Measurements from ENCODE around the gene AS3MT.
"Not testable (repeated sequence)": the region's sequence is repeated elsewhere in the genome, so short reads cannot be mapped to it uniquely, and the experiment has no call there.

The AS3MT gene

GRCh38 chr10:102926842-102927241 is 57.6 kb downstream of the AS3MT start:
- H3K27me3 ChIP-seq (replicated peaks; ENCODE audit: control insufficient read depth, insufficient read depth, low read length), result no peaks in the 10 kb centered on the region
- H3K9me3 ChIP-seq (ENCODE audit: control insufficient read depth, low read length), result no peaks in the 10 kb centered on the region
- peaks cover 4% of the 10 kb centered on the region for H3K4me1 ChIP-seq (ENCODE audit: control insufficient read depth, insufficient read depth, low read length)
- no peak for DNase-seq (ENCODE audit: low read depth)
- no peak overlapping the region for H3K9ac ChIP-seq (ENCODE audit: low read length)
- no peak overlapping the region for H3K4me3 ChIP-seq (ENCODE audit: low read length)
- H3K36me3 ChIP-seq (ENCODE audit: control insufficient read depth, insufficient read depth, low read length, severe bottlenecking), result no peaks in the 10 kb centered on the region

GRCh38 chr10:102927311-102928010 is 58.2 kb downstream of the AS3MT start:
- Histone ChIP-seq H3K4me3 (ENCODE audit: low read length) (no peak overlapping the region), H3K4me1 (ENCODE audit: control insufficient read depth, insufficient read depth, low read length) (peaks cover 4% of the 10 kb centered on the region), H3K9me3 (ENCODE audit: control insufficient read depth, low read length) (no peaks in the 10 kb centered on the region), H3K27me3 (replicated peaks; ENCODE audit: control insufficient read depth, insufficient read depth, low read length) (no peaks in the 10 kb centered on the region), H3K36me3 (ENCODE audit: control insufficient read depth, insufficient read depth, low read length, severe bottlenecking) (no peaks in the 10 kb centered on the region), H3K9ac (ENCODE audit: low read length) (no peak overlapping the region)
- DNase-seq (ENCODE audit: low read depth), result no peak

DNA sequence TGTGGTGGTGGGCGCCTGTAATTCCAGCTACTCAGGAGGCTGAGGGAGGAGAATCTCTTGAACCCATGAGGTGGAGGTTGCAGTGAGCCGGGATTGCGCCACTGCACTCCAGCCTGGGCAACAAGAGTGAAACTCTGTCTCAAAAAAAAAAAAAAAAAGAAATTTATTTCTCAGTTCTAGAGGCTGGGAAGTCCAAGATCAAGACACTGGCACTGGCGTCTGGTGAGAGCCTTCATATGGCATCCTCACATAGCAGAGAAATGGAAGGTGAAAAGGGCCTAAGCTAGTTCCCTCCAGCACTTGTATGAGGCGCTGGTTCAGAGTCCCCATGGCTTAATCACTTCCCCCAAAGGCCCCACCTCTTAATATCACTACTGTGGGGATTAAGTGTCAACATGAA is 59.2 kb downstream of the AS3MT start:
- H3K9me3 ChIP-seq (ENCODE audit: control insufficient read depth, low read length); H3K4me1 ChIP-seq (ENCODE audit: control insufficient read depth, insufficient read depth, low read length); H3K9ac ChIP-seq (ENCODE audit: low read length); DNase-seq (ENCODE audit: low read depth); H3K4me3 ChIP-seq (ENCODE audit: low read length); H3K27me3 ChIP-seq (replicated peaks; ENCODE audit: control insufficient read depth, insufficient read depth, low read length); H3K36me3 ChIP-seq (ENCODE audit: control insufficient read depth, insufficient read depth, low read length, severe bottlenecking): not testable (repeated sequence)

DNA sequence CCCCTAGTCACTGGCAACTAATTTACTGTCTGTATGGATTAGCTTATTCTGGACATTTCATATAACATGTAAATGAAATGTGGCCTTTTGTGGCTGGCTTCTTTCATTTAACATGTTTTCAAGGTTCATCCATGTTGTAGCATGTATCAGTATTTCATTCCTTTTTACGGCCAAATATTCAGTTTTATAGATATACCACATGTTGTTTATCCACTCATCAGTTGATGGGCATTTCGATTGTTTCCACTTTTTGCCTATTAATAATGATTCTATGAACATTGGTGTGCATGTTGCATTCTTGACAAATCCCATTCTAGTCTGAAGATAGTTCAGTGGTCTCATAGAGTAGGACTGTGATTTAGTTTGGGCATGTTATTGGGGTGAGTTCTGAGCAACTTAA is 61.5 kb downstream of the AS3MT start:
- DNase-seq (ENCODE audit: low read depth), result no peak
- no peaks in the 10 kb centered on the region for H3K36me3 ChIP-seq (ENCODE audit: control insufficient read depth, insufficient read depth, low read length, severe bottlenecking)
- no peak overlapping the region for H3K9ac ChIP-seq (ENCODE audit: low read length)
- H3K9me3 ChIP-seq (ENCODE audit: control insufficient read depth, low read length), result no peaks in the 10 kb centered on the region
- no peak overlapping the region for H3K4me3 ChIP-seq (ENCODE audit: low read length)
- H3K27me3 ChIP-seq (replicated peaks; ENCODE audit: control insufficient read depth, insufficient read depth, low read length), result no peaks in the 10 kb centered on the region
- H3K4me1 ChIP-seq (ENCODE audit: control insufficient read depth, insufficient read depth, low read length), result no peaks in the 10 kb centered on the region

DNA sequence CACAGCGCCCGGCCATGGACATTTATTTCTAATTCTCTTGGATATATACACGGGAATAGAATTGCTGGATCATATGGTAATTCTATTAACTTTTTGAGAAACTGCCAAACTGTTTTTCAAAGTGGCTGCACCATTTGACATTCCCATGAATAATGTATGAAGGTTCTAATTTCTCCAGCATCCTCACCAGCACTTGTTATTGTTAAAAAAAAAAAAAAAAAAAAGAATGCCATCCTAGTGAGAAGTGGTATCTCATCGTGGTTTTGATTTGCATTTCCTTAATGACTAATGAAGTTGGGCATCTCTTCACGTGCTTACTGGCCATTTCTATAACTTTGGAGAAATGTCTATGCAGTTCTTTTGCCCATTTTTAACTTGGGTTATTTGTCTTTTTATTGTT is 62.4 kb downstream of the AS3MT start:
- Histone ChIP-seq H3K4me1 (ENCODE audit: control insufficient read depth, insufficient read depth, low read length) (no peaks in the 10 kb centered on the region), H3K27me3 (replicated peaks; ENCODE audit: control insufficient read depth, insufficient read depth, low read length) (no peaks in the 10 kb centered on the region), H3K36me3 (ENCODE audit: control insufficient read depth, insufficient read depth, low read length, severe bottlenecking) (no peaks in the 10 kb centered on the region), H3K4me3 (ENCODE audit: low read length) (no peak overlapping the region), H3K9me3 (ENCODE audit: control insufficient read depth, low read length) (no peaks in the 10 kb centered on the region), H3K9ac (ENCODE audit: low read length) (no peak overlapping the region)
- no peak for DNase-seq (ENCODE audit: low read depth)

GRCh38 chr10:102935505-102935904 is 66.2 kb downstream of the AS3MT start:
- no peak for DNase-seq (ENCODE audit: low read depth)
- H3K9ac ChIP-seq (ENCODE audit: low read length), result no peak overlapping the region
- no peaks in the 10 kb centered on the region for H3K27me3 ChIP-seq (replicated peaks; ENCODE audit: control insufficient read depth, insufficient read depth, low read length)
- no peaks in the 10 kb centered on the region for H3K36me3 ChIP-seq (ENCODE audit: control insufficient read depth, insufficient read depth, low read length, severe bottlenecking)
- no peak overlapping the region for H3K4me3 ChIP-seq (ENCODE audit: low read length)
- H3K9me3 ChIP-seq (ENCODE audit: control insufficient read depth, low read length), result no peaks in the 10 kb centered on the region
- H3K4me1 ChIP-seq (ENCODE audit: control insufficient read depth, insufficient read depth, low read length), result no peaks in the 10 kb centered on the region

DNA sequence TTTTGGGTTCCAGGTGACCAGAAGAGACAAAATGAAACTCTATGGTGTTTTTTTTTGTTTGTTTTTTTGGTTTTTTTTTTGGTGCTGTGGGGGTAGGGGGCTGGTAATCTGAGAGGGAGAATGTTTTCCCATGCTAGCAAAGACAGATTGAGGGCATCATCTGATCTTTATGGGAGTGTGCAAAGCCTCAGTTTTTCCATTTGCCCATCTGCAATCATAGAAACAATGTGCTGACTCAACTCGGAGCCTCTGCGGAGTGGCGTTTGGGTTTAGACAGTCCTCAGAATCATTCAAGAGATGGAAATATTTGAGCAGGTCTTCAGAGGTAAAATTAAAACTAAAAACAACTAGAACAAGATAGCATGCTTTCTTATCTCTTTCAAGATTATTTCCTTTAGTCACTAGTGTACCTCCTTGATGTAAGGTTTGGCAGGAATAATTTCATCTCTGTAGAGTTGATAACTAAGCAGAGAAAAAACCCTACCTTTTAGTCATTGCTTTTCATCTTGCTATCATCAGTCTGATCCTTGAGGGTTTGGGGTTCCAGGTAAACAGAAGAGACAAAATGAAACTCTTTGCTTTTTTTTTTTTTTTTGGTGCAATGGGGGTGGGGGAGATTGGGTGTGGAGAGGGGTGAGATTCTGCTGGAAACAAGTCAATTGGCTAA is 66.8 kb downstream of the AS3MT start:
- Histone ChIP-seq H3K9me3 (ENCODE audit: control insufficient read depth, low read length) (no peaks in the 10 kb centered on the region), H3K4me3 (ENCODE audit: low read length) (no peak overlapping the region), H3K36me3 (ENCODE audit: control insufficient read depth, insufficient read depth, low read length, severe bottlenecking) (no peaks in the 10 kb centered on the region), H3K27me3 (replicated peaks; ENCODE audit: control insufficient read depth, insufficient read depth, low read length) (no peaks in the 10 kb centered on the region), H3K9ac (ENCODE audit: low read length) (no peak overlapping the region), H3K4me1 (ENCODE audit: control insufficient read depth, insufficient read depth, low read length) (no peaks in the 10 kb centered on the region)
- no peak for DNase-seq (ENCODE audit: low read depth)

GRCh38 chr10:102941401-102941800 is 72.1 kb downstream of the AS3MT start:
- no peak for DNase-seq (ENCODE audit: low read depth)
- H3K4me3 ChIP-seq (ENCODE audit: low read length), result no peak overlapping the region
- H3K9ac ChIP-seq (ENCODE audit: low read length), result no peak overlapping the region
- H3K9me3 ChIP-seq (ENCODE audit: control insufficient read depth, low read length), result no peaks in the 10 kb centered on the region
- no peaks in the 10 kb centered on the region for H3K27me3 ChIP-seq (replicated peaks; ENCODE audit: control insufficient read depth, insufficient read depth, low read length)
- no peaks in the 10 kb centered on the region for H3K36me3 ChIP-seq (ENCODE audit: control insufficient read depth, insufficient read depth, low read length, severe bottlenecking)
- no peaks in the 10 kb centered on the region for H3K4me1 ChIP-seq (ENCODE audit: control insufficient read depth, insufficient read depth, low read length)

GRCh38 chr10:102945449-102945848 is 76.2 kb downstream of the AS3MT start:
- H3K27me3 ChIP-seq (replicated peaks; ENCODE audit: control insufficient read depth, insufficient read depth, low read length), result no peaks in the 10 kb centered on the region
- H3K36me3 ChIP-seq (ENCODE audit: control insufficient read depth, insufficient read depth, low read length, severe bottlenecking), result no peaks in the 10 kb centered on the region
- no peak for DNase-seq (ENCODE audit: low read depth)
- H3K4me1 ChIP-seq (ENCODE audit: control insufficient read depth, insufficient read depth, low read length), result no peaks in the 10 kb centered on the region
- H3K4me3 ChIP-seq (ENCODE audit: low read length), result no peak overlapping the region
- no peaks in the 10 kb centered on the region for H3K9me3 ChIP-seq (ENCODE audit: control insufficient read depth, low read length)
- H3K9ac ChIP-seq (ENCODE audit: low read length), result no peak overlapping the region

DNA sequence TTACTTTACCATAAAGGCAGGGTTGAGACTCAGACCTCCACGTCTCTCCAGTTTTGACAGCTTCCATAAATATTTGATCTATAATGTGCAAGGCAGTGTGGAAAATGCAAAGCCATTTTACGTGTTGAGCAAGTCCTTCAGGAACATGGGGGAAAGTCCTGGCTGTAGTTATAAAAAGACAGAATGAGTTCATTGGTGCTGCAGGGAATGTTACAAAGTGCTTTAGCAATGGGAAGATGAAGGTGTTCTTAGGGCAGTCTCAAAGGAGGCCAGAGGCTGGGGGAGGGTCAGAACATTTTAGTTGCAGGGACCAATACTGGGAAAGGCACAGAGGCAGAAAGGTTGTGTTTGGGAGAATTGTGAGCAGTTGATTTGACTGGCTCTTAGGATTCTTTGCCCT is 76.7 kb downstream of the AS3MT start:
- Histone ChIP-seq H3K9me3 (ENCODE audit: control insufficient read depth, low read length) (no peaks in the 10 kb centered on the region), H3K4me3 (ENCODE audit: low read length) (no peak overlapping the region), H3K9ac (ENCODE audit: low read length) (no peak overlapping the region), H3K4me1 (ENCODE audit: control insufficient read depth, insufficient read depth, low read length) (no peaks in the 10 kb centered on the region), H3K27me3 (replicated peaks; ENCODE audit: control insufficient read depth, insufficient read depth, low read length) (no peaks in the 10 kb centered on the region), H3K36me3 (ENCODE audit: control insufficient read depth, insufficient read depth, low read length, severe bottlenecking) (no peaks in the 10 kb centered on the region)
- DNase-seq (ENCODE audit: low read depth), result no peak

DNA sequence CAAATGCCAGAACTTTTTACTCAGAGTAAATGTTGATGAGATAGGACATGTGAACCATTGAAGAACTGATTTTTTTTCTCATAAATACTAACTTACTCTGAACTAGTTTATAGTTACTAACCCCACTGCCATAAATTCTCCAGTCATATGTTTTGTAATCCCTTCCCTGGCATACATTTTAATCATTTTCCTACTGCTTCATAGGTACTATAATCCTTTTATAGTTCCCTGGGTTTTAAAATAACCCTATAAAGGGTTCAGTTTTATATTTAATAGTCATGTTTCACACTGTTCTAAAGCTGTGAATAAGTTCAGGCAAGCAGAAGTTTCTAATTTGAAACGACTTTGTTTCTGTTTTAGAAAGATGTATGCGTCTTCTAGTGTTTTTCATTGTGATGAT is 77.7 kb downstream of the AS3MT start:
- H3K9ac ChIP-seq (ENCODE audit: low read length), result no peak overlapping the region
- no peaks in the 10 kb centered on the region for H3K27me3 ChIP-seq (replicated peaks; ENCODE audit: control insufficient read depth, insufficient read depth, low read length)
- no peak for DNase-seq (ENCODE audit: low read depth)
- H3K9me3 ChIP-seq (ENCODE audit: control insufficient read depth, low read length), result no peaks in the 10 kb centered on the region
- H3K4me1 ChIP-seq (ENCODE audit: control insufficient read depth, insufficient read depth, low read length), result no peaks in the 10 kb centered on the region
- H3K36me3 ChIP-seq (ENCODE audit: control insufficient read depth, insufficient read depth, low read length, severe bottlenecking), result no peaks in the 10 kb centered on the region
- H3K4me3 ChIP-seq (ENCODE audit: low read length), result no peak overlapping the region

DNA sequence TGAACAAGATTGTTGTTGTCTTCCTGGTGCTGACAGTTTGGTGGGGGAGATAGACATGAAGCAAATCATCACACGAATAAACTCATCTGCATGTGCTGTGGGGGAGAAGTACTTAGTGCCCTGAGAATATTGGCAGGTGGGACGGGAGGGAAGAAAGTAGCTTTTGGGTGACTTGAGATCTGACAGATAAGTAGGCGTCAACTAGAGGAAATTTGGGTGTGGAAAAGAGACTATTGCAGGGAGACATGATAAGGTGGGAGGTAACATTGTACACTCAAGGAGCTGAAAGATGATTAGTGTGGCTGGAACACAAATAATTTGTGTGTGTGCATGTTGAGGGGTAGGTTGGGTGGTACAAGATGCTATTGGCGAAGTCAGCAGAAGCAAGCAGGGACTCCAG is 78.9 kb downstream of the AS3MT start:
- Histone ChIP-seq H3K4me3 (ENCODE audit: low read length) (no peak overlapping the region), H3K36me3 (ENCODE audit: control insufficient read depth, insufficient read depth, low read length, severe bottlenecking) (no peaks in the 10 kb centered on the region), H3K4me1 (ENCODE audit: control insufficient read depth, insufficient read depth, low read length) (no peaks in the 10 kb centered on the region), H3K9ac (ENCODE audit: low read length) (no peak overlapping the region), H3K9me3 (ENCODE audit: control insufficient read depth, low read length) (no peaks in the 10 kb centered on the region), H3K27me3 (replicated peaks; ENCODE audit: control insufficient read depth, insufficient read depth, low read length) (no peaks in the 10 kb centered on the region)
- no peak for DNase-seq (ENCODE audit: low read depth)
